HG02938 (cell line): ENCODE results near the gene OPA3.
"Not testable (repeated sequence)": the region's sequence is repeated elsewhere in the genome, so short reads cannot be mapped to it uniquely, and the experiment has no call there.

Experiments used
- ATAC-seq: cut with Tn5 transposase; IDR thresholded peaks from one replicate; pipeline ENCODE4 v1.9.1; 2021; ENCODE audit warnings: mild to moderate bottlenecking, moderate library complexity; ENCODE audit not compliant: unreplicated experiment

Gene OPA3

GRCh38 chr19:45584332-45585157, at the start of gene OPA3:
Gene OPA3, minus strand, starts transcription at chr19:45584802. Its CDS starts 38 bp downstream, at chr19:45584764.
- peak; percentile 81 for ATAC-seq

GRCh38 chr19:45632468-45633196, 48.0 kb upstream of the OPA3 start:
- ATAC-seq = no peak

GRCh38 chr19:45630463-45630862, 45.9 kb upstream of the OPA3 start:
- no peak for ATAC-seq

GRCh38 chr19:45629704-45630103, 45.1 kb upstream of the OPA3 start:
- no peak for ATAC-seq

- ATAC-seq = not testable (repeated sequence)
Measured at GRCh38 chr19:45628219-45628618, 43.6 kb upstream of the OPA3 start.

GRCh38 chr19:45623984-45624383, 39.4 kb upstream of the OPA3 start:
- no peak for ATAC-seq

- ATAC-seq = no peak
Measured at GRCh38 chr19:45621976-45622503, 37.4 kb upstream of the OPA3 start.

GRCh38 chr19:45621389-45621788, 36.8 kb upstream of the OPA3 start:
- ATAC-seq = no peak

GRCh38 chr19:45616704-45617017, 32.1 kb upstream of the OPA3 start:
- ATAC-seq = no peak

- no peak for ATAC-seq
Measured at GRCh38 chr19:45615795-45616703, 31.4 kb upstream of the OPA3 start.

- ATAC-seq = not testable (repeated sequence)
Measured at GRCh38 chr19:45615056-45615455, 30.5 kb upstream of the OPA3 start.

- no peak for ATAC-seq
Measured at GRCh38 chr19:45613926-45614725, 29.5 kb upstream of the OPA3 start.

- ATAC-seq = no peak
Measured at GRCh38 chr19:45608948-45609347, 24.3 kb upstream of the OPA3 start.

- ATAC-seq = no peak
Measured at GRCh38 chr19:45607071-45608029, 22.7 kb upstream of the OPA3 start.

- no peak for ATAC-seq
Measured at GRCh38 chr19:45601524-45602374, 17.1 kb upstream of the OPA3 start, which contains the start of gene GPR4. Gene GPR4, minus strand, starts transcription at chr19:45602212. Its CDS starts 10,346 bp downstream, at chr19:45591866.

GRCh38 chr19:45601115-45601514, 16.5 kb upstream of the OPA3 start:
- ATAC-seq = no peak

- ATAC-seq = no peak
Measured at GRCh38 chr19:45600340-45600885, 15.8 kb upstream of the OPA3 start.

- ATAC-seq = no peak
Measured at GRCh38 chr19:45599286-45599685, 14.7 kb upstream of the OPA3 start.
